ENCODE data around the gene CRAMP1. TPM values are rescaled to one million over a fixed set of nuclear protein-coding genes. Genes with fewer than 3 reads are reported as not detected.
A peak's percentile ranks its signal among the peaks of the same experiment; 100 is the strongest.

The CRAMP1 gene
- total RNA-seq, 2 donors from 2014 or later, result 12.7 to 36.0 TPM

DNA sequence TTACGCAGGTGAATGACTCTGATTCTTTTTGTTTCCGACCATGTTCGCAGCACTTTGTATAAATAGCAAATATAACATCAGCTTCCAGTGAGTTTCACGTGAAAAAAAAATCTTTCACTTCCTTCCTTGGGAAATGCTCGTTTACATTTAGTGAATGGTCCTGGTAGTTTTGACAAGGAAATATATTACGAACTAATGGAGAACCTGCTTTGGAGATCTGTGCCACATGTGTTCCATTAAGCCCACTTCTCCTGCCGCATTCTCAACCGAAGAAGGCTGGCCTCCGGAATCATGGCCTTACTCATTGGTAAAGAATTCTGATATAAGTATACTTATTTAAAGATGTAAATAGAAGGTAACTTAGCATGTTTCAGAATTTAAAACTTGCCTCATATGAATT lies 3.6 kb downstream of the CRAMP1 start:
- no peaks in the 10 kb centered on the region for H3K9me3 ChIP-seq
- H3K4me3 ChIP-seq, result peak overlapping the region; percentile 77 to 81
- no peak for DNase-seq (ENCODE audit: low spot score)
- TF ChIP-seq POLR2A (IDR thresholded peaks at IDR 0.05) (no peak), CTCF (IDR thresholded peaks at IDR 0.05) (no peak), POLR2AphosphoS5 (IDR thresholded peaks at IDR 0.05) (no peak)
- H3K4me1 ChIP-seq (replicated peaks), result peaks cover 9% of the 10 kb centered on the region
- 49% methylated on average over 9 of the region's 9 CpGs for WGBS
- H3K27ac ChIP-seq, result peak overlapping the region in 1 of 2 donors; percentile 74
- H3K36me3 ChIP-seq, result no peaks in the 10 kb centered on the region
- no peaks in the 10 kb centered on the region for H3K27me3 ChIP-seq (replicated peaks; ENCODE audit: insufficient read depth)
- intact Hi-C loops (cut with DNase I), result loop anchor here (10.0 kb wide), 2 partner anchors 89 to 201 kb away; partner anchors contain the start of genes MAPK8IP3 and UNKL

- H3K27ac ChIP-seq, result no peak overlapping the region
- H3K36me3 ChIP-seq, result no peaks in the 10 kb centered on the region
- no peak for DNase-seq (ENCODE audit: low spot score)
- no peaks in the 10 kb centered on the region for H3K9me3 ChIP-seq
- H3K4me1 ChIP-seq (replicated peaks), result peaks cover 3% of the 10 kb centered on the region
- no peaks in the 10 kb centered on the region for H3K27me3 ChIP-seq (replicated peaks; ENCODE audit: insufficient read depth)
- WGBS, result 92% methylated on average over 13 of the region's 15 CpGs
- intact Hi-C loops (cut with DNase I), result loop anchor here (10.0 kb wide), 2 partner anchors 85 to 205 kb away; partner anchors contain the start of genes MAPK8IP3 and UNKL
- no peak for TF ChIP-seq POLR2AphosphoS5 (IDR thresholded peaks at IDR 0.05)
- no peak for TF ChIP-seq POLR2A (IDR thresholded peaks at IDR 0.05)
- no peak for TF ChIP-seq CTCF (IDR thresholded peaks at IDR 0.05)
- H3K4me3 ChIP-seq, result no peak overlapping the region
Observed at GRCh38 chr16:1619976-1620375, 7.8 kb downstream of the CRAMP1 start.

GRCh38 chr16:1620391-1620790 lies 8.2 kb downstream of the CRAMP1 start:
- Histone ChIP-seq H3K36me3 (no peaks in the 10 kb centered on the region), H3K4me1 (replicated peaks) (peaks cover 3% of the 10 kb centered on the region), H3K27ac (no peak overlapping the region), H3K9me3 (no peaks in the 10 kb centered on the region), H3K27me3 (replicated peaks; ENCODE audit: insufficient read depth) (no peaks in the 10 kb centered on the region), H3K4me3 (no peak overlapping the region)
- intact Hi-C loops (cut with DNase I), result no loop called here
- DNase-seq (ENCODE audit: low spot score), result no peak
- TF ChIP-seq POLR2AphosphoS5 (IDR thresholded peaks at IDR 0.05) (no peak), CTCF (IDR thresholded peaks at IDR 0.05) (no peak), POLR2A (IDR thresholded peaks at IDR 0.05) (no peak)
- WGBS, result 84% methylated on average over 9 of the region's 9 CpGs

GRCh38 chr16:1621851-1622250 lies 9.7 kb downstream of the CRAMP1 start:
- DNase-seq (ENCODE audit: low spot score), result no peak
- no peak for TF ChIP-seq POLR2A (IDR thresholded peaks at IDR 0.05)
- TF ChIP-seq CTCF (IDR thresholded peaks at IDR 0.05), result no peak
- no peak for TF ChIP-seq POLR2AphosphoS5 (IDR thresholded peaks at IDR 0.05)
- no peaks in the 10 kb centered on the region for H3K9me3 ChIP-seq
- H3K36me3 ChIP-seq, result peaks cover 0 to 6% of the 10 kb centered on the region in 2 donors
- WGBS, result 85% methylated on average over 7 of the region's 7 CpGs
- no peak overlapping the region for H3K4me3 ChIP-seq
- intact Hi-C loops (cut with DNase I), result no loop called here
- H3K27me3 ChIP-seq (replicated peaks; ENCODE audit: insufficient read depth), result no peaks in the 10 kb centered on the region
- peaks cover 3% of the 10 kb centered on the region for H3K4me1 ChIP-seq (replicated peaks)
- H3K27ac ChIP-seq, result no peak overlapping the region

- Histone ChIP-seq H3K4me3 (no peak overlapping the region), H3K36me3 (peaks cover 0 to 6% of the 10 kb centered on the region in 2 donors), H3K27me3 (replicated peaks; ENCODE audit: insufficient read depth) (no peaks in the 10 kb centered on the region), H3K4me1 (replicated peaks) (no peaks in the 10 kb centered on the region), H3K9me3 (no peaks in the 10 kb centered on the region), H3K27ac (no peak overlapping the region)
- 88% methylated on average over 6 of the region's 6 CpGs for WGBS
- TF ChIP-seq CTCF (IDR thresholded peaks at IDR 0.05), result no peak
- TF ChIP-seq POLR2AphosphoS5 (IDR thresholded peaks at IDR 0.05), result no peak
- no peak for TF ChIP-seq POLR2A (IDR thresholded peaks at IDR 0.05)
- DNase-seq (ENCODE audit: low spot score), result no peak
- intact Hi-C loops (cut with DNase I), result no loop called here
Observed at GRCh38 chr16:1626327-1626726, 14.2 kb downstream of the CRAMP1 start.

Measured in prostate gland (tissue), 2 donors.